ENCODE measurements around the gene PRKCG. TPM values are rescaled to one million over a fixed set of nuclear protein-coding genes. Genes with fewer than 3 reads are reported as not detected.

Gene PRKCG
- total RNA-seq, 2 experiments from 2014 or later, result not detected

- ChIA-PET POLR2A (interaction anchor here (0.6 kb wide), 1 partner anchor 61 kb away, joined by 4 read pairs; no protein-coding TSS in a partner anchor), CTCF (no interaction called here)
- H3K4me1 Mint-ChIP-seq (ENCODE audit: low read depth), result peaks cover 10% of the 10 kb centered on the region
Measured at GRCh38 chr19:53883741-53884140, 1.7 kb downstream of the PRKCG start.

DNA sequence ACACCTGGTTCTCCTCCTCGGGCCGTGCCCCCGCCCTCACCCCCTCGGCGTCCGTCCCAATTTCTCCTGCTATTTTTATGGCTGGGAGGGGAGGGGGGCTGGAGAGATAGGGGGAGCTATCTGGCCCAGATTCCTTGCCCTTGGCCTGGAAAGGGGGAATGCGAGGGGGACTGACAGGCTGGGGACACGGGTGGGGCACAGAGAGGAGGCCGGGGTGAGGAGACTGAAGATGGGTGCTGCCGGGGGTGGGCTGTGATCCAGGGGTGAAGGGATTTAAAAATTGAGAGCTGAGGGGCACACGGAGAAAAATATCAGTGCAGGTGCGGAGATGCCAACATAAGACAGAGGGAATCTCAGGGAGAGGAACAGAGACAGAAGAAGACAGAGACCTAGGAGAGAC, 2.3 kb downstream of the PRKCG start:
- peaks cover 6% of the 10 kb centered on the region for H3K4me1 Mint-ChIP-seq (ENCODE audit: low read depth)
- no peak overlapping the region for H3K27ac Mint-ChIP-seq
- no peaks in the 10 kb centered on the region for H3K36me3 Mint-ChIP-seq
- DNase-seq, result no peak
- no peak overlapping the region for H3K4me3 Mint-ChIP-seq
- ChIA-PET POLR2A (interaction anchor here (1.0 kb wide), 1 partner anchor 10 kb away, joined by 3 read pairs; no protein-coding TSS in a partner anchor), CTCF (no interaction called here)
- intact Hi-C loops (cut with micrococcal nuclease), result loop anchor here (5.0 kb wide), 1 partner anchor 42 kb away; no protein-coding TSS in a partner anchor
- H3K27me3 Mint-ChIP-seq, result peaks cover 23% of the 10 kb centered on the region
- no peaks in the 10 kb centered on the region for H3K9me3 Mint-ChIP-seq

More at GRCh38 chr19:53883741-53884140, 1.7 kb downstream of the PRKCG start:
- Mint-ChIP-seq H3K9me3 (no peaks in the 10 kb centered on the region), H3K36me3 (no peaks in the 10 kb centered on the region), H3K27ac (no peak overlapping the region), H3K27me3 (peaks cover 23% of the 10 kb centered on the region), H3K4me3 (no peak overlapping the region)
- intact Hi-C loops (cut with micrococcal nuclease), result loop anchor here (5.0 kb wide), 1 partner anchor 41 kb away; no protein-coding TSS in a partner anchor
- DNase-seq, result no peak

- Mint-ChIP-seq H3K4me1 (ENCODE audit: low read depth) (peaks cover 7% of the 10 kb centered on the region), H3K4me3 (no peak overlapping the region), H3K27ac (no peak overlapping the region), H3K27me3 (peaks cover 23% of the 10 kb centered on the region), H3K9me3 (no peaks in the 10 kb centered on the region), H3K36me3 (no peaks in the 10 kb centered on the region)
- ChIA-PET CTCF (interaction anchor here (1.3 kb wide), 1 partner anchor 22 kb away, joined by 3 read pairs; no protein-coding TSS in a partner anchor), POLR2A (interaction anchor here (1.0 kb wide), 1 partner anchor 11 kb away, joined by 3 read pairs; no protein-coding TSS in a partner anchor)
- no peak for DNase-seq
- intact Hi-C loops (cut with micrococcal nuclease), result no loop called here
Measured at GRCh38 chr19:53885036-53885435, 3.0 kb downstream of the PRKCG start.

- Mint-ChIP-seq H3K36me3 (no peaks in the 10 kb centered on the region), H3K27ac (no peak overlapping the region), H3K9me3 (no peaks in the 10 kb centered on the region), H3K4me1 (ENCODE audit: low read depth) (peaks cover 3% of the 10 kb centered on the region), H3K27me3 (peaks cover 37% of the 10 kb centered on the region), H3K4me3 (no peak overlapping the region)
- POLR2A ChIA-PET, result no interaction called here
- CTCF ChIA-PET, result no interaction called here
- DNase-seq, result no peak
- intact Hi-C loops (cut with micrococcal nuclease), result no loop called here
Measured at GRCh38 chr19:53892301-53892980, 10.4 kb downstream of the PRKCG start.

DNA sequence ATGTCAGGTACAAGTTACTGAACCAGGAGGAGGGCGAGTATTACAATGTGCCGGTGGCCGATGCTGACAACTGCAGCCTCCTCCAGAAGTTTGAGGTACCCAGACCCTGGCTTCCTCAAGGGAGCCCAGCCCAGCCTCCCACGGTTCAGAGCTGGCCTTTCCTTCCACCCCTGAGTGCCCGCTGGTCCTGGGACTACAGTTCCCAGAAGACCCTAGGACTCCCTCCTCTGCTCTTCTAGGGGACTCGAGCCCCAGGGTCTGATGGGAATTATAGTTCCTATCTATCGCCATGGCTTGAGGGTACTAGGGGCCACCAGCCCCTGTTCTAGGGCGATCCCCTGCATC, 11.0 kb downstream of the PRKCG start:
- ChIA-PET POLR2A (no interaction called here), CTCF (no interaction called here)
- Mint-ChIP-seq H3K36me3 (no peaks in the 10 kb centered on the region), H3K4me3 (no peak overlapping the region), H3K27ac (no peak overlapping the region), H3K9me3 (no peaks in the 10 kb centered on the region), H3K27me3 (peaks cover 41% of the 10 kb centered on the region), H3K4me1 (ENCODE audit: low read depth) (peaks cover 3% of the 10 kb centered on the region)
- intact Hi-C loops (cut with micrococcal nuclease), result no loop called here
- no peak for DNase-seq

GRCh38 chr19:53894707-53895106, 12.7 kb downstream of the PRKCG start:
- peaks cover 52% of the 10 kb centered on the region for H3K27me3 Mint-ChIP-seq
- ChIA-PET POLR2A (no interaction called here), CTCF (interaction anchor here (1.1 kb wide), 1 partner anchor 129 kb away, joined by 3 read pairs; no protein-coding TSS in a partner anchor)
- H3K36me3 Mint-ChIP-seq, result no peaks in the 10 kb centered on the region
- H3K4me3 Mint-ChIP-seq, result no peak overlapping the region
- H3K27ac Mint-ChIP-seq, result no peak overlapping the region
- DNase-seq, result no peak
- H3K9me3 Mint-ChIP-seq, result no peaks in the 10 kb centered on the region
- intact Hi-C loops (cut with micrococcal nuclease), result no loop called here
- peaks cover 3% of the 10 kb centered on the region for H3K4me1 Mint-ChIP-seq (ENCODE audit: low read depth)

GRCh38 chr19:53896682-53897081, 14.7 kb downstream of the PRKCG start:
- ChIA-PET POLR2A (interaction anchor here (0.5 kb wide), 1 partner anchor 28 kb away, joined by 3 read pairs; no protein-coding TSS in a partner anchor), CTCF (interaction anchor here (1.7 kb wide), 1 partner anchor 133 kb away, joined by 5 read pairs; no protein-coding TSS in a partner anchor)
- no peak for DNase-seq

GRCh38 chr19:53897459-53897858, 15.5 kb downstream of the PRKCG start:
- Mint-ChIP-seq H3K4me3 (no peak overlapping the region), H3K27me3 (peaks cover 55% of the 10 kb centered on the region), H3K9me3 (no peaks in the 10 kb centered on the region), H3K4me1 (ENCODE audit: low read depth) (no peaks in the 10 kb centered on the region), H3K27ac (no peak overlapping the region), H3K36me3 (no peaks in the 10 kb centered on the region)
- ChIA-PET CTCF (interaction anchor here (1.7 kb wide), 1 partner anchor 133 kb away, joined by 5 read pairs; no protein-coding TSS in a partner anchor), POLR2A (interaction anchor here (0.5 kb wide), 1 partner anchor 29 kb away, joined by 3 read pairs; no protein-coding TSS in a partner anchor)
- no peak for DNase-seq
- intact Hi-C loops (cut with micrococcal nuclease), result no loop called here

More at GRCh38 chr19:53896682-53897081, 14.7 kb downstream of the PRKCG start:
- Mint-ChIP-seq H3K27ac (no peak overlapping the region), H3K27me3 (peaks cover 55% of the 10 kb centered on the region), H3K4me1 (ENCODE audit: low read depth) (no peaks in the 10 kb centered on the region), H3K4me3 (no peak overlapping the region), H3K9me3 (no peaks in the 10 kb centered on the region), H3K36me3 (no peaks in the 10 kb centered on the region)
- intact Hi-C loops (cut with micrococcal nuclease), result no loop called here

GRCh38 chr19:53898166-53898565, 16.2 kb downstream of the PRKCG start:
- no peaks in the 10 kb centered on the region for H3K36me3 Mint-ChIP-seq
- H3K4me3 Mint-ChIP-seq, result no peak overlapping the region
- intact Hi-C loops (cut with micrococcal nuclease), result no loop called here
- CTCF ChIA-PET, result interaction anchor here (1.7 kb wide), 1 partner anchor 132 kb away, joined by 5 read pairs; no protein-coding TSS in a partner anchor
- POLR2A ChIA-PET, result no interaction called here
- peaks cover 56% of the 10 kb centered on the region for H3K27me3 Mint-ChIP-seq
- H3K9me3 Mint-ChIP-seq, result no peaks in the 10 kb centered on the region
- no peak overlapping the region for H3K27ac Mint-ChIP-seq
- DNase-seq, result no peak
- no peaks in the 10 kb centered on the region for H3K4me1 Mint-ChIP-seq (ENCODE audit: low read depth)

- no peak overlapping the region for H3K4me3 Mint-ChIP-seq
- no peaks in the 10 kb centered on the region for H3K4me1 Mint-ChIP-seq (ENCODE audit: low read depth)
- H3K27ac Mint-ChIP-seq, result no peak overlapping the region
- H3K9me3 Mint-ChIP-seq, result no peaks in the 10 kb centered on the region
- no peak for DNase-seq
- H3K36me3 Mint-ChIP-seq, result no peaks in the 10 kb centered on the region
- intact Hi-C loops (cut with micrococcal nuclease), result no loop called here
- H3K27me3 Mint-ChIP-seq, result peaks cover 53% of the 10 kb centered on the region
- ChIA-PET POLR2A (no interaction called here), CTCF (no interaction called here)
Measured at GRCh38 chr19:53898636-53899341, 16.8 kb downstream of the PRKCG start.

DNA sequence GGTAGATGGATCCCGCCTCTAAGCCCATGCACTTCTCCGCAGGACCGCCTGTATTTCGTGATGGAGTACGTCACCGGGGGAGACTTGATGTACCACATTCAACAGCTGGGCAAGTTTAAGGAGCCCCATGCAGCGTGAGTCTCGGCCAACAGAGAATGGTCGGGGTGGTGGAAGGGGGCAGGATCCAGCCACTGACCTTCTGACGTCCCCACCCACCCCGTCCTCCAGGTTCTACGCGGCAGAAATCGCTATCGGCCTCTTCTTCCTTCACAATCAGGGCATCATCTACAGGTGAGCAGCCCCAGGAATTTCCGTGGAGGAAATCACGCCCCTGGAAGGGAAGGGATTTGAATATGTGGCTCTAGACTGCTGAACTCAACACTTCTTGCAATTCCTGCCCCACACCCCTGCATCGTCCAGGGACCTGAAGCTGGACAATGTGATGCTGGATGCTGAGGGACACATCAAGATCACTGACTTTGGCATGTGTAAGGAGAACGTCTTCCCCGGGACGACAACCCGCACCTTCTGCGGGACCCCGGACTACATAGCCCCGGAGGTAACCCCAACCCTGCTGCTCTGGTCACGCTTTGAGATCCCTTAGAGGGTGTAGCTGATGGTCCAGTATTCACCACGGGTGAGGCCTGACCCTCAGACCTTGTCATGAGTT, 18.3 kb downstream of the PRKCG start:
- Mint-ChIP-seq H3K9me3 (no peaks in the 10 kb centered on the region), H3K4me3 (no peak overlapping the region), H3K4me1 (ENCODE audit: low read depth) (no peaks in the 10 kb centered on the region), H3K27me3 (peaks cover 56% of the 10 kb centered on the region), H3K27ac (no peak overlapping the region), H3K36me3 (no peaks in the 10 kb centered on the region)
- POLR2A ChIA-PET, result no interaction called here
- DNase-seq, result no peak
- intact Hi-C loops (cut with micrococcal nuclease), result no loop called here
- CTCF ChIA-PET, result no interaction called here

GRCh38 chr19:53903055-53903680, 21.2 kb downstream of the PRKCG start:
- intact Hi-C loops (cut with micrococcal nuclease), result no loop called here
- POLR2A ChIA-PET, result no interaction called here

More at GRCh38 chr19:53903055-53903680, 21.2 kb downstream of the PRKCG start:
- no peak overlapping the region for H3K27ac Mint-ChIP-seq
- no peaks in the 10 kb centered on the region for H3K9me3 Mint-ChIP-seq
- CTCF ChIA-PET, result interaction anchor here (1.0 kb wide), 1 partner anchor 121 kb away, joined by 3 read pairs; no protein-coding TSS in a partner anchor
- peaks cover 59% of the 10 kb centered on the region for H3K27me3 Mint-ChIP-seq
- H3K36me3 Mint-ChIP-seq, result no peaks in the 10 kb centered on the region
- peaks cover 16% of the 10 kb centered on the region for H3K4me1 Mint-ChIP-seq (ENCODE audit: low read depth)
- no peak overlapping the region for H3K4me3 Mint-ChIP-seq
- DNase-seq, result peak; percentile 27
